Measurements from ENCODE around the gene PLAA.
"Not testable (repeated sequence)": the region's sequence is repeated elsewhere in the genome, so short reads cannot be mapped to it uniquely, and the experiment has no call there.

The PLAA gene

GRCh38 chr9:26928902-26929495 is 18.0 kb downstream of the PLAA start:
- no peak for DNase-seq

- no peak for DNase-seq
These were observed 21.4 kb downstream of the PLAA start for GRCh38 chr9:26925609-26926008.

- no peak for DNase-seq
These were observed 27.3 kb downstream of the PLAA start for GRCh38 chr9:26919698-26920097.

- no peak for DNase-seq
These were observed 33.8 kb downstream of the PLAA start for GRCh38 chr9:26913138-26913668.

GRCh38 chr9:26904671-26905070 is 42.4 kb downstream of the PLAA start:
- DNase-seq: no peak

GRCh38 chr9:26904070-26904469 is 43.0 kb downstream of the PLAA start:
- no peak for DNase-seq

GRCh38 chr9:26893030-26893676 is 53.9 kb downstream of the PLAA start:
- no peak for DNase-seq

- DNase-seq: peak; percentile 80
These were observed 54.6 kb downstream of the PLAA start, which contains the start of gene CAAP1 for GRCh38 chr9:26892251-26893029. CAAP1 (minus strand) TSS chr9:26892802; CDS start chr9:26892715, 87 bp downstream.

GRCh38 chr9:26891726-26892125 is 55.3 kb downstream of the PLAA start:
- DNase-seq: no peak

- DNase-seq: peak; percentile 6
These were observed 58.8 kb downstream of the PLAA start for GRCh38 chr9:26888271-26888670.

GRCh38 chr9:26882154-26882553 is 64.9 kb downstream of the PLAA start:
- no peak for DNase-seq

- DNase-seq: no peak
These were observed 66.8 kb downstream of the PLAA start for GRCh38 chr9:26880262-26880661.

- DNase-seq: not testable (repeated sequence)
These were observed 71.9 kb downstream of the PLAA start for GRCh38 chr9:26875155-26875554.

- peak; percentile 56 for DNase-seq
These were observed 76.8 kb downstream of the PLAA start for GRCh38 chr9:26870292-26870691.

GRCh38 chr9:26863074-26863473 is 84.0 kb downstream of the PLAA start:
- no peak for DNase-seq

GRCh38 chr9:26856413-26857032 is 90.5 kb downstream of the PLAA start:
- peak; percentile 34 for DNase-seq
